RCC 7860 (cell line): Measurements from ENCODE around the gene ALDH2.
"Not testable (repeated sequence)": the region's sequence is repeated elsewhere in the genome, so short reads cannot be mapped to it uniquely, and the experiment has no call there.

Source experiments
- DNase-seq: peaks from one replicate; pipeline ENCODE4 v3.0.0-alpha.2; 2015; ENCODE audit warnings: low spot score
- FAIRE-seq: peaks from 2 replicates; lab custom pipeline; 2012; peaks lifted over from hg19 to GRCh38; lab: Jason Lieb, UNC

Gene ALDH2

DNA sequence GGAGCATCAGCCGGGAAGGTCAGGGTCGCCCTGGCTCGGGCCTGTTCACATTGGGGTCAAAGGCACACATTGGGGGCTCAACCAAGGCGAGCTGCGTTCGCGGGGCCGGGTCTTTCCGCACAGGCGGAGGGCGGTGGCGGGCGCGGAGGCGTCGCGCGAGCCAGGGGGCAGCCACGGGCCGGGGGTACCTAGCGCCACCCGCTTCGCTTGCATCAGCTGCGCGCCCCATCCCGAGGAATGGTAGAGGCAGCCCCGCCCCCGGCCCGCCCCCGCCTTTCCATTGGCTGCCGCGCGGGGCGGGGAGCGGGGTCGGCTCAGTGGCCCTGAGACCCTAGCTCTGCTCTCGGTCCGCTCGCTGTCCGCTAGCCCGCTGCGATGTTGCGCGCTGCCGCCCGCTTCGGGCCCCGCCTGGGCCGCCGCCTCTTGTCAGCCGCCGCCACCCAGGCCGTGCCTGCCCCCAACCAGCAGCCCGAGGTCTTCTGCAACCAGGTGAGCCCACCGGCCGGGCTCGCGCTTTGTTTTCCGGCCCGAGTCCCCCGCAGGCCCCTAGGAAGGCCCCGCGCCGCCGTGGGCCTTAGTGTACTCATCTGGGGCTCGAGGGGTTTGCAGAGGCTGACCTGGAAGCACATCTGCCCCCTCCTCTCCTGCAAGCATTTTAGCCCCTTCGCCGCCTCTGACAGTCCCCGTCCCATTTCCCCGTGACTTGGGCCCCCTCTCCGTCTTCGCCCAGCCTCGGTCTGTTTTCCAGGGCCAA is at the start of gene ALDH2:
Gene ALDH2, plus strand, starts transcription at position 326 of the 754 bp plus-strand sequence. Its CDS starts 50 bp downstream, at position 376.
- no peak for FAIRE-seq
- no peak for DNase-seq

DNA sequence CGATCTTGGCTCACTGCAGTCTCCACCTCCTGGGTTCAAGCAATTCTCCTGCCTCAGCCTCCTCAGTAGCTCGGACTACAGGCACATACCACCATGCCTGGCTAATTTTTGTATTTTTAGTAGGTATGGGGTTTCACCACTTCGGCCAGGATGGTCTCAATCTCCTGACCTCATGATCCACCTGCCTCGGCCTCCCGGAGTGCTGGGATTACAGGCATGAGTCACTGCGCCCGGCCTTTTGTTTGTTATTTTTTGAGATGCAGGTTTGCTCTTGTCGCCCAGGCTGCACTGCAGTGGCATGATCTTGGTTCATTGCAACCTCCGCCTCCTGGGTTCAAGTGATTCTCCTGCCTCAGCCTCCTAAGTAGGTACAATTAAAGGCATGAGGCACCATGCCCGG is 47.4 kb upstream of the ALDH2 start:
- FAIRE-seq, DNase-seq: not testable (repeated sequence)

DNA sequence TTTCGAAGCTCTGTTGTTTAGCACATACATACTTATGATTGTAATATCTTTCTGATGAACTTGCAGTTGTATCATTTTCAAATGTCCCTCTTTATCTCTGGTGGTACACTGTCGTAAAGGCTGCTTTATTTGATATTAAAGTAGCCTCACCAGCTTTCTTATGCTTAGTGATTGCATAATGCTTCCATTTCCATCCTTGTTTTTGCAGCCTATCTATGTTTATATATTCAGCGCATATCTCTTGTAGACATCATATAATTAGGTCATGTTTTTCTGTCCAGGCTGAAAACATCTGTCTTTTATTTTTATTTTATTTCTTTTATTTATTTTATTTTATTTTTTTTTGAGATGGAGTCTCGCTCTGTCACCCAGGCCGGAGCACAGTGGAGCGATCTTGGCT is 46.3 kb upstream of the ALDH2 start:
- FAIRE-seq (no peak), DNase-seq (no peak)

DNA sequence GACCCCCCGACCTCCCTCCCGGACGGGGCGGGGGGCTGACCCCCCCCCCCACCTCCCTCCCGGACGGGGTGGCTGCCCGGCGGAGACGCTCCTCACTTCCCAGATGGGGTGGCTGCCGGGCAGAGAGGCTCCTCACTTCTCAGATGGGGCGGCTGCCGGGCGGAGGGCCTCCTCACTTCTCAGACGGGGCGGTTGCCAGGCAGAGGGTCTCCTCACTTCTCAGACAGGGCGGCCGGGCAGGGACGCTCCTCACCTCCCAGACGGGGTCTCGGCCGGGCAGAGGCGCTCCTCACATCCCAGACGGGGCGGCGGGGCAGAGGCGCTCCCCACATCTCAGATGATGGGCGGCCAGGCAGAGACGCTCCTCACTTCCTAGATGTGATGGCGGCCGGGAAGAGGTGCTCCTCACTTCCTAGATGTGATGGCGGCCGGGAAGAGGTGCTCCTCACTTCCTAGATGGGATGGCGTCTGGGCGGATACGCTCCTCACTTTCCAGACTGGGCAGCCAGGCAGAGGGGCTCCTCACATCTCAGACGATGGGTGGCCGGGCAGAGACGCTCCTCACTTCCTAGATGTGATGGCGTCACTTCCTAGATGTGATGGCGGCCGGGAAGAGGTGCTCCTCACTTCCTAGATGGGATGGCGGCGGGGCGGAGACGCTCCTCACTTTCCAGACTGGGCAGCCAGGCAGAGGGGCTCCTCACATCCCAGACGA is 42.9 kb upstream of the ALDH2 start:
- not testable (repeated sequence) for DNase-seq, FAIRE-seq

DNA sequence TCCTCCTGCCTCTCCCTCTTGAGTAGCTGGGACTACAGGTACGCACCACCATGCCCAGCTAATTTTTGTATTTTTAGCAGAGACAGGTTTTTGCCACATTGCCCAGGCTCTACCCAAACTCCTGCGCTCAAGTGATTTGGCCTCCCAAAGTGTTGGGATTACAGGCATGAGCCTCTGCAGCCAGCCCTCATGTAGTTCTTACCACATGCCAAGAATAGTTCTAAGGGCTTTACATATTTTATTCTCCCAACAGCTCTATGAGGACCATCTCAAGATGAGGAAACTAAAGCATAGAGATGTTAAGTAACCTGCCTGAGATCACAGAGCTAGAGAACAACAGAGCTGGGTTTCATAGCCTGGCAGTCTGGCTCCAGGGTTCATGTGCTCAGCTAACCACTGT is 37.9 kb upstream of the ALDH2 start:
- DNase-seq: no peak
- no peak for FAIRE-seq

DNA sequence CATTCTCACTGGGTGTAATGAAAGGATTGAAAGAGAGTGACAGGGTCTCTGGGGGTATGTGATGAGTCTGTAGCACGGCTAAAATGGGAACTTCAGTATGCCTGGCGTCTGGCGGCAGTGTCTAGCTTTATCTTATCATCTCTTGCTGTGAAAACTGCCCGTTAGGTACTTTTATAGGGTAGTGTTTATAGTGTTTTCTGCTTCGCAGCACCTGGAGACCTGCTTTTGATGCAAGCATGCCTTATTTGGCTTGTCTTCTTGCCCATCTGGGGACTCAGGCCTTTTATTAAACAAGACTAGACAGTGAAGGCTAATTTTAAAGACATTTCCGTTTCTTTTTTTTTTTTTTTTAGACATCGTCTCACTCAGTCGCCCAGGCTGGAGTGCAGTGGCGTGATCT is 36.3 kb upstream of the ALDH2 start:
- DNase-seq (no peak), FAIRE-seq (no peak)

DNA sequence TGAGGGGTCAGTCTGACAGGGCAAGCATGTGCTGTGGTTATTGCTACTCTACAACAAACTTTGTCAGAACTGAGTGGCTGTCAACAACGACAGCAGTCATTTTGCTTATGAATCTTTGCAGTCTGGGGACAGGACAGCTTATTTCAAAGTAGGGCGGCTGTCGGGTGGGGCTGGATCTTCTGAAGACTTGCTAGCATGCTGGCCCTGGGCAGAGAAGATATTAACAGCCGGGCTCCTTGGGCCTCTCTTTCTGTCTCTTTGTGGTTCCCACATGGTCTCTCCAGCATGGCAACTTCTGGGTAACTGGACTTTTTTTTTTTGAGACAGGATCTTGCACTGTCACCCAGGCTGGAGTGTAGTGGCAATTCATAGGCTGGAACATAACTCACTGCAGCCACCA is 33.9 kb upstream of the ALDH2 start:
- FAIRE-seq (no peak), DNase-seq (no peak)

DNA sequence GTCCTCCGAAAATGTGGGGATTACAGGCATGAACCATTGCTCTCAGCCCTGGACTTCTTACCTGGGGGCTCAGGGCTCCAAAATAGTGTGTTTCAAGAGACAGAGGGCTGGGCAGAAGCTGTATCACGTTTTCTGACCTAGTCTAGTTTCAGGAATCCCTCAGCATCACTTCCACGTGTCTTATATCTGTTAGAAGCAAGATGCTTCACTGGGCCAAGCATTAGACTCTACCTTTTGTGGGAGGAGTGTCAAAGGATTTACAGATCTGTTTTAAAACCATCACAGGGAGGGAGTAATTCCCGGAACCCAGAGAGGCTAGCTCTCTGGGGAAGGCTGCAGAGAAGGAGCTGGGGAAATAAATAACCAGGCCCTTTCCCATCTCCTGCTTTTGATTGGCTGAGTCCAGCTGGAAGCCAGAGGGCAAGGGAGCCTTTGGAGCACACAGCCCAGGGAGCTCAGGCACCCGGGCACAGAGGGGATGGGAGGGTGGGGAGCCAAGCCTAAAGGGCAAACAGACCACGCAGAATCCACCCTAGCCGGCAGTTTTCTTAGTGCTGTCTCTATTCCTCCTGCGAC is 33.3 kb upstream of the ALDH2 start:
- DNase-seq (no peak), FAIRE-seq (no peak)

DNA sequence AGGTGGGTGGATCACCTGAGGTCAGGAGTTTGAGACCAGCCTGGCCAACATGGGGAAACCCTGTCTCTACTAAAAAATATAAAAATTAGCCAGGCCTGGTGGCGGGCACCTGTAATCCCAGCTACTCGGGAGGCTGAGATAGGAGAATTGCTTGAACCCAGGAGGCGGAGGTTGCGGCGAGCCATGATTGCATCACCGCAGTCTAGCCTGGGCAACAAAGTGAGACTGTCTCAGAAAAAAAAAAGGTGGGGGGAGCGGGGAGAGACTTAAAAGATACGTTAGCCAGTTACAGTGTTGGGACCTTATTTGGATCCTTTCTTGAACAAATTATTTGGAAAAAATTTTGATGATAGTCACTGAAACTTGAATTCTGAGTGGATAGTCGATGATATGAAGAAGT is 27.2 kb upstream of the ALDH2 start:
- not testable (repeated sequence) for FAIRE-seq, DNase-seq

DNA sequence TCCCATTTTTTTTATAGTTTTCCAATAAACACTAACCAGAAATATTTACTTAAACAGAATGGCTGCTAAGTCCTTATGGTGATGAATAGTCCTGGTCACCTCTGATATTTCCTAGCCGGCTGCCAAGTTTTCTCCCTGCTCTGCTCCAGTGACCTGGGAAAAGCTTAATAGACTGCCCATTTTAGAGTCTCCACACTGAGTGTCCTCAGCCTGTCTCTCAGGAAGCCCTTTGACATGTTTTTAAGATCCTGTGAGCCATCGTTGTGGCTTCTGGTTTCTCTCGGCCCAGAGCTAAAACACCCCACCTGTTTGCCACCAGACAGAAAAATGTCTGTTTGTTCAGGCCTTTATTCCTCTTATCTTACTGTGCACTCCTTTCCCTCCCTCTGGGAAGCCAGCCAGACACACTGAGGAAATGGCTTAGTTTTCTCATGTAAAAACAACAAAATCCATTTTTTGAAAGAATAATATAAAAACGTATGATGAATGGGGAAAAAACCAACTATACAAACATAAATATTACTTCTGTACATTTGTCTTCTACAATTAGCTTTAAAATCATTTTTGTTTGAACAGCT is 25.4 kb upstream of the ALDH2 start:
- DNase-seq: peak; percentile 36
- FAIRE-seq: peak; percentile 42

DNA sequence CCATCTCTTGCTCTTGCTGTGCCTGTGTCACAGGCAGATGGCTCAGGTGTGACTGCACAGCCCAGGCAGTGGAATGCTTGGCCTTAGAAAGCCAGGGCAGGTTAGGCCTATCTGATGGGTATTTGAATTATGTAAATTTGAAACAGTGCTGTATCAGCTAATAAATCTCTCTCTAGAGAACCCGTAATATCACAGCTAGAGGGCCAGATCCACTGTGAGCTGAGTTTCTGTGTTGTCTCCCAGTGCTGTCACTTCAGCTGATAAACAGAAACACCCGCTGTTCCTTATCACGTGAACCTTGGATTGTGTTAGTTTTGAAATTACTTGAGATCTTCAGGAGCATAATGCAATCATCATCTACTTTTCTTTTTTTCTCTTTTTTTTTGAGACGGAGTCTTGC is 21.5 kb upstream of the ALDH2 start:
- no peak for DNase-seq
- FAIRE-seq: no peak

DNA sequence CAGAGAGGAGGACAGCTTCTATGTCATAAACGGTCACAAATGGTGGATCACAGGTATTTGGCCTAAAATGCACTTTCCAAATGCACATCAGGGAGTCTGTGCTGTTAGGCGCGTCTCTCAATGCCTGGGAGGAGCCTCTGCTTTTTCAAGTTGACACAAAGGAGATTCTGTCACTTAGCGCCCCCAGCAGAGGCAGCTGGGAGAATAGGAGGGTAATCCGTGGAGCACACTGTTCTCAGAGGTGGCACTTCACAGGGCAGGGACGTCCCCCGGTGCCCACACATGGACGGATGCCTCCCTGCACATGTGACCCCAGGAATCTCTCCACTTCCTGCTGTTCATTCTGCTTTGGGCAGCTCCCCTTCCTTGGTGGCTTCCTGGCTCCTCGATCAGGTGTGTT is 19.4 kb upstream of the ALDH2 start:
- DNase-seq (no peak), FAIRE-seq (no peak)

DNA sequence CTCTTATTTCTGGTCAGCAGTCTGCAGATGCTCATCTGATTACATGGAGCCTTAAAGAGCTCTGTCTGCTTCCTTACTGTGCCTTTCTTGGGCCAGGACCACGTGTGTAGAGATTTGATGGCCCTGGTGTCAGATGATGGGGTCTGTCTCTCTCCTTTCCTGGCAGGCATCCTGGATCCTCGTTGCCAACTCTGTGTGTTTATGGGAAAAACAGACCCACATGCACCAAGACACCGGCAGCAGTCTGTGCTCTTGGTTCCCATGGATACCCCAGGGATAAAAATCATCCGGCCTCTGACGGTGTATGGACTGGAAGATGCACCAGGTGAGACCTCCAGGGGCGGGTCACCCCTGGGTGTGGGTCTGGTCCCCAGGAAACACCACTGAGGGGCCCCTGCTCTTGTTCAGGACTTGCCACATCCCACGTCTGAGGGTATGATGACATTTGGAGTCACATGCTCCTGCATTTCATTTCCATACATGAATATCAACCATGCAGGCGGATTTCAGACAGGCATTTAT is 18.5 kb upstream of the ALDH2 start:
- FAIRE-seq: no peak
- no peak for DNase-seq

DNA sequence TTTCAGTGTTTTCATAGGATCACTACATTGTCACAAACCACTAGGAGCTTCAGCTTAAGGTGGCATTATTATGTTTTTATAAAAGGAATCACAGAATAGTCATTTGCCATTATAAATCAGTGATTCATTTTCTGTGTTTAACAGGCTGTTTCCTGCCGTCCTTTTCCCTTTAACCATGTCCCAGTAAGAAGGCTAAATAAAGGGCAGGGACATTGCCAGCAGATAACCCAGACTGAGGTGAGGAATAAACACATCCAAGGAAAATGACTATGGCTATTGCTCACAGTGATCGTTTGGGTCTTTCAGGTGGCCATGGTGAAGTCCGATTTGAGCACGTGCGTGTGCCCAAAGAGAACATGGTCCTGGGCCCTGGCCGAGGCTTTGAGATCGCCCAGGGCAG is 17.9 kb upstream of the ALDH2 start:
- DNase-seq (no peak), FAIRE-seq (no peak)

DNA sequence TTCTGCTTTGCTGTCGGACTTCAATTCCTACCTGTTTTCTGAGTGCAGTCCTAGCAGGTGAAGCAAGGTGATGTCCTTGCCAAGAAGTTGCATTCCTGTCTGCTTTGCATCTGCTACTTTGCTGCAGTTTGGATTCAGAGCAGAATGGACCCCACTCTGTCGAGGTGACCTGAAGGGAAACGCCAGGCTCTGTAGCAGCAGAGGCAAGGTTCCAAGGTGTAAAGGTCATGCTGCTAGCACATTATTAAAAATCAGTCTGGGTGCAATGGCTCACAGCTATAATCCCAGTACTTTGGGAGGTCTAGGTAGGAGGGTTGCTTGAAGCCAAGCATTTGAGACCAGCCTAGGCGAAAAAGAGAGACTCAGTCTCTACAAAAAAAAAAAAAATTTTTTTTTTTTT is 17.3 kb upstream of the ALDH2 start:
- no peak for DNase-seq
- FAIRE-seq: no peak

DNA sequence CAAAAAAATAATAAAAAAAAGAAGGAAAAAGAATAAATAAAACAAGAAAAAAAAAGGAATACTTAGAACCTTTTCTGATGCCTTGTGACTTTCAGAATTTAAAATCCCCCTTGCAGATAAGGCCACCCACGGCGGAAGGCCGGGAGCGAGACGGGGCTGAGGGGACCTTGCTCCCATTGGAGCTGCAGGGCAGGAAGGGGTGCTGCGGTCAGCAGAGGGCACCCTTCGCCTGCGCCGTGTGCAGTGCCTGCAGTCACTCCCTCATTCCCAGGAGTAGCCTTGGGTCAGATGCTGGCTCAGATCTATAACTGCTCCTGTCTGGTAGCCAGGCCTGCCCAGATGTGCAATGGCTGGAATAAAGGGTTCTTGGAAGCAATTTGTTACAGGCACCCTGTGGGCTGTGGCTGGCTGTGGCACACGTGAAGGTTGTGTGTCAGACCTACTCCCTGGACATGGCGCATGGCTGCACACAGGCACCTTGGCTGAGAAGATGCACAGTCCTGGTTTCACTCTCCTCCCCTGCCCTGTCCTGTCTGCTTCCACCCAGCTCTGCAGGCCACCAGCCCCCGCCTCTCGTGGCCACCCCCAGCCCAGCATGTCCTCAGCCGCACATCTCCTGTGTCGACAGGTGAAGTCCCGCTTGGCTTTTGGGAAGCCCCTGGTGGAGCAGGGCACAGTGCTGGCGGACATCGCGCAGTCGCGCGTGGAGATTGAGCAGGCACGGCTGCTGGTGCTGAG is 13.4 kb upstream of the ALDH2 start:
- peak; percentile 44 for DNase-seq
- no peak for FAIRE-seq

DNA sequence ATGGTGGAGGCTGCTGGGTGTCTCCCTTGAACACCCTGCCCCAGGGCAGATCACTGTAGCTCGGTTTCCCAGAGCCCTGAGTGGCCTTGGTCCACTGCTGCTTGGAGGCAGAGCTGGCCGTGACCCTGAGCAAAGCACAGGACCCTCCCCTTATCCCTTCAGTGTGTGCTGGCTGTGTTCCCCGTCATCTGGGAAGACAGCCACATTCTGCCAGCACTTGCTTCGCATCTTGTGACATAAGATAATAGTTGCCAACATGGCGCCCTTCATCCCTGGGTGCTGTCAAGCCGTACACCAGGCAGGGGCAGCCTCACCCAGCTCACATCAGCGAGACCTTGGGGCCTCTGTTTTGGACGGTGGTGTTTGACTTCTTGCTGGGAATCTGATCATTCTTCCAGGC is 12.1 kb upstream of the ALDH2 start:
- DNase-seq (no peak), FAIRE-seq (no peak)

DNA sequence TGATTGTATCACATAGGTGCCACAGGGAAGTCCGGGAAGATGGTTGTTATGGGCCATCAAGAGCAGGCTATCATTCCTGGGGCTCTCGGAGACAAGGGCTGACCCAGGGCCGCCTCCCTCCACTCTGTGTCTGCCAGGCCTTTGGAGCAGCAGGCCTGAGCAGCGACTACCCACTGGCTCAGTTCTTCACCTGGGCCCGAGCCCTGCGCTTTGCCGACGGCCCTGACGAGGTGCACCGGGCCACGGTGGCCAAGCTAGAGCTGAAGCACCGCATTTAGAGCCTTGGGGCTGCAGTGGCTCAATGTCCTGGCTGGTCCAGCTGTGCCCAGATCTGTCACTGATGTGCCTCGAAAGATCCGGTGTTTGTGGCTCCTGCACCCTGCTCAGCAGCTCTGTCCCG is 10.5 kb upstream of the ALDH2 start:
- DNase-seq: no peak
- no peak for FAIRE-seq

DNA sequence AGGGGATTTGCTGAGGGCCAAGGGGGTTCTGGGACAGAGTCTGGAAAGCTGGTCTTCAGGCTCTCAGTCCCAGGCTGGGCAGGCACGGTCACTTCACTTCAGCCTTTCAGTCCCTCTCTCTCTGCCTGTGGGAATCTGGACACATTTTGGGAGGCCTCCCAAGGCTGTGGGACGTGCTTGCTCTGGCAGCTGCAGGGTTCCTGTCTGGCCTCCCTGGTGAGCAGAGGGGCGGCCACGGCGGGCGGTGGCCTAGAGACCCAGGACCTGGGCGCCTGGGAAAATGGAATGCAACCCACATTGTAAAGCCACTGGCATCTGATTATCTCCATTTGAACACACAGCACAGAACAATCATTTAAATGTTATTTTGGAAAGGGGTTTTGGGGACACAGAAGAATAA is 10.1 kb upstream of the ALDH2 start:
- no peak for DNase-seq
- no peak for FAIRE-seq

DNA sequence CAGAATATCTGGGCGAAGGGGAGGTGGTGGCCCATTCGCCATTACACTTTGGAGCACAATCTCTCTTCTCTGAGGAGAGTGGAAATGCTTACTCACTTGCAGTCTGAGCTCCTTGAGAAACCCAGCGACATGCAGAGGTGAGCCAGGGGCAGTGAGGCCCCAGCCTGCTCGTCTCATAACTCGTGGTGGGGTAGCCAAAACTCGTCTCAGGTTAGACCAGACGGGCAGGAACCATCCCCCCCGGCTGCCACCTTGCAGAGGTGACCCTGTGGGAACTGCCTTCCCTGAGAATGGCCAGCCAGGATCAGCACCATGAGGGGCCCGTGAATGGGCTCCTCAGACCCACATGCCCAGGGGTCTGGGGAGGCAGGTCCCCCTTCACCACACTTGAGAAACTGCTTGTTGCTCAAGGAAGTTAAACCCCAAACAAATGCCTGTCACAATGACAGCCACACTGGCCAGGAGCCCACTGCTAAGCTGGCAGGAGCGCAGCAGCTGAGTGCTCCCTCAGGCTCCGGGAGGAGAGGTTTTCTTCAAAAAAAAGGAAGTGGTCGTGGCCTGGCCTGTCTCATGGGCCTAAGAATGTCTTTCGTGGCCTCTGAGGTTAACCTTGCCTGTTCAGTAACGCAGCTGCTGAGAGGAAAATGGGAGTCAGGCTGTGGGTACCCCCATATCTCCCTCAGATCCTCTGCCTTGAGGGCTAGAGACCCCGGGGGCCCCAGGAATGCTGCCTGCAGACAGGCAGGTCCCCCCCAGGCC is 9.2 kb upstream of the ALDH2 start:
- peak; percentile 13 for DNase-seq
- no peak for FAIRE-seq
